HepG2 (cell line): ENCODE data around the gene SLC28A3. TPM values are rescaled to one million over a fixed set of nuclear protein-coding genes. Genes with fewer than 3 reads are reported as not detected.

ENCODE experiments used
- ATAC-seq: fragments of 200-7000 bp; cut with Tn5 transposase; 3 replicates; pipeline ENCODE4 v1.9.1; 2020; ENCODE audit warnings: mild to moderate bottlenecking, moderate library complexity
- BruUV-seq: library from RNA; stranded (reverse); fragments of 400-500 nt; replicated peaks from 2 replicates; lab custom pipeline; 2021; lab: Mats Ljungman, UMichigan
- CTCF ChIA-PET: fragments of 300-600 bp; formaldehyde crosslinking; extraction: SDS; loops from one replicate; lab custom pipeline; 2021; ENCODE audit warnings: low total read pairs, inconsistent platforms, low intra/inter-chr PET ratio; lab: Yijun Ruan, JAX
- POLR2A ChIA-PET: fragments of 350-600 bp; sonication (Branson Sonifier 250); formaldehyde crosslinking; loops from one replicate; lab custom pipeline; 2020; ENCODE audit warnings: antibody characterized with exemption, inconsistent platforms; lab: Yijun Ruan, JAX
- DNase-seq: peaks from one replicate; pipeline ENCODE4 v3.0.0-alpha.2; 2015; ENCODE audit warnings: low spot score
- FAIRE-seq: peaks from 3 replicates; lab custom pipeline; 2011; peaks lifted over from hg19 to GRCh38; lab: Jason Lieb, UNC
- H2AFZ ChIP-seq: one replicate; pipeline ENCODE4 v1.6.1; 2011; ENCODE audit warnings: low read length, inconsistent platforms
- H3K27ac ChIP-seq: fragments of 300-600 bp; 3 replicates; pipeline ENCODE4 v1.8.0; 2011; ENCODE audit warnings: mixed run types, mild to moderate bottlenecking, mixed read lengths, low read length, inconsistent platforms; ENCODE audit not compliant: insufficient read depth; ENCODE audit errors: extremely low read length
- H3K27me3 ChIP-seq, 2 experiments: fragments of 200-600 bp in 1 of 2; 2 replicates in 1 of 2; 3 replicates in 1 of 2; pipeline versions ENCODE4 v1.6.0 to v1.8.0; 2011; ENCODE audit warnings: low read length in 2 of 2, mild to moderate bottlenecking in 2 of 2, moderate library complexity in 2 of 2, inconsistent platforms in 1 of 2; ENCODE audit not compliant: insufficient read depth in 2 of 2, control insufficient read depth in 1 of 2
- H3K36me3 ChIP-seq, 2 experiments: fragments of 200-600 bp in 1 of 2; replicated peaks in 1 of 2; 2 replicates in 1 of 2; 3 replicates in 1 of 2; pipeline versions ENCODE4 v1.5.1 to v1.8.0; 2011; ENCODE audit warnings: low read length in 2 of 2, inconsistent platforms in 1 of 2; ENCODE audit not compliant: insufficient read depth in 2 of 2, control insufficient read depth in 1 of 2
- H3K4me1 ChIP-seq: 2 replicates; pipeline ENCODE4 v1.5.1; 2012; ENCODE audit warnings: low read length, inconsistent platforms; ENCODE audit not compliant: insufficient read depth
- H3K4me2 ChIP-seq: 2 replicates; pipeline ENCODE4 v1.6.0; 2011; ENCODE audit warnings: low read depth, low read length, inconsistent platforms
- H3K4me3 ChIP-seq, 3 experiments: fragments of 200-600 bp in 1 of 3; sonication (generic), shearing (Covaris generic) in 1 of 3; replicated peaks in 1 of 3; 2 replicates each; pipeline ENCODE4 v1.5.1; 2011 to 2016; ENCODE audit warnings: low read length in 3 of 3, inconsistent platforms in 2 of 3, low read depth in 2 of 3, mild to moderate bottlenecking in 2 of 3, control low read depth in 1 of 3, mixed read lengths in 1 of 3; ENCODE audit not compliant: insufficient read depth in 1 of 3
- H3K79me2 ChIP-seq: one replicate; pipeline ENCODE4 v1.6.1; 2011; ENCODE audit warnings: low read length, inconsistent platforms; ENCODE audit not compliant: insufficient read depth
- H3K9ac ChIP-seq: 2 replicates; pipeline ENCODE4 v1.6.0; 2011; ENCODE audit warnings: mild to moderate bottlenecking, low read depth, low read length, inconsistent platforms; ENCODE audit not compliant: insufficient read depth
- H3K9me3 ChIP-seq: 2 replicates; pipeline ENCODE4 v1.5.1; 2012; ENCODE audit warnings: mild to moderate bottlenecking, low read length
- H4K20me1 ChIP-seq: 2 replicates; pipeline ENCODE4 v1.6.0; 2011; ENCODE audit warnings: inconsistent platforms, mild to moderate bottlenecking, low read length, moderate library complexity; ENCODE audit not compliant: insufficient read depth
- GTF3A ChIP-seq: sonication (generic); formaldehyde crosslinking; conservative IDR thresholded peaks from 2 replicates; pipeline ENCODE4 v1.4.0; 2020; ENCODE audit warnings: mild to moderate bottlenecking, missing genetic modification reagents
- KDM3A ChIP-seq: IDR thresholded peaks from 2 replicates; pipeline ENCODE4 v1.6.1; 2018; ENCODE audit warnings: low read depth, missing compliant biosample characterization
- LCORL ChIP-seq, 2 experiments: fragments of 450-650 bp in 1 of 2; sonication (generic) in 1 of 2; formaldehyde crosslinking in 1 of 2; IDR thresholded peaks; 2 replicates each; pipeline versions ENCODE4 v1.5.0 to v1.6.1; 2017 to 2020; ENCODE audit warnings: antibody characterized with exemption in 1 of 2, missing genetic modification reagents in 1 of 2
- MEIS2 ChIP-seq: sonication (generic); formaldehyde crosslinking; IDR thresholded peaks from 2 replicates; pipeline ENCODE4 v1.9.0; 2021; ENCODE audit warnings: mild to moderate bottlenecking, missing genetic modification reagents
- NFIB ChIP-seq: sonication (generic); formaldehyde crosslinking; IDR thresholded peaks from 2 replicates; pipeline ENCODE4 v1.9.0; 2021; ENCODE audit warnings: missing genetic modification reagents, mild to moderate bottlenecking, borderline replicate concordance
- RBAK ChIP-seq: sonication (generic); formaldehyde crosslinking; IDR thresholded peaks from 2 replicates; pipeline ENCODE4 v1.5.1; 2020; ENCODE audit warnings: mild to moderate bottlenecking, missing genetic modification reagents
- SOX6 ChIP-seq, 2 experiments: fragments of 450-650 bp in 1 of 2; sonication (generic) in 1 of 2; formaldehyde crosslinking in 1 of 2; IDR thresholded peaks; 2 replicates each; pipeline versions ENCODE4 v1.4.0 to v1.6.1; 2017 to 2020; ENCODE audit warnings: antibody characterized with exemption in 1 of 2, mild to moderate bottlenecking in 1 of 2, missing genetic modification reagents in 1 of 2
- ZNF543 ChIP-seq: sonication (generic); formaldehyde crosslinking; IDR thresholded peaks from 2 replicates; pipeline ENCODE4 v1.4.0; 2020; ENCODE audit warnings: mild to moderate bottlenecking, missing genetic modification reagents
- ZNF605 ChIP-seq: sonication (generic); formaldehyde crosslinking; IDR thresholded peaks from 2 replicates; pipeline ENCODE4 v1.8.0; 2022; ENCODE audit warnings: mild to moderate bottlenecking, missing genetic modification reagents
- WGBS: methylation state at CpG from one replicate; pipeline ENCODE4 v1.1.6; 2017; ENCODE audit warnings: low lambda C conversion rate; 5-methylcytosine and 5-hydroxymethylcytosine counted together
- in situ Hi-C: cut with HindIII; loops from 2 replicates; pipeline ENCODE4 v1.10.0; 2017; ENCODE audit warnings: low pct_unique_long_range_greater_than_20kb; ENCODE audit not compliant: extremely low pct_ligation_motif_present
- intact Hi-C: fragments of 100-400 bp; cut with micrococcal nuclease; formaldehyde crosslinking; loops from one replicate; pipeline ENCODE4 v1.10.0; 2022; ENCODE audit not compliant: unreplicated experiment
- polyA plus RNA-seq, 8 experiments: library from polyadenylated mRNA; depleted of rRNA in 3 of 8; stranded (reverse) in 7 of 8; unstranded in 1 of 8; fragments of >200 nt; fragmentation: Illumina TruSeq in 4 of 8; extraction: Trizol in 4 of 8; gene quantifications; 2 replicates each; pipeline versions ENCODE4 v1.2.1 to v1.2.3, GENCODE V29; 2011 to 2016; ENCODE audit warnings: low read depth in 4 of 8, missing spikeins in 1 of 8, mixed read lengths in 1 of 8; ENCODE audit not compliant: insufficient read depth in 1 of 8
- total RNA-seq, 5 experiments: library from RNA; depleted of rRNA; stranded (reverse); fragments of >200 nt; fragmentation: Illumina TruSeq; extraction: Trizol; gene quantifications; 2 replicates each; pipeline ENCODE4 v1.2.3, GENCODE V29; 2016; ENCODE audit warnings: low read depth in 1 of 5
- TF ChIP-seq, protein P1 (sequence below): sonication (generic); formaldehyde crosslinking; IDR thresholded peaks from 2 replicates; pipeline ENCODE4 v1.4.0; 2020; ENCODE audit warnings: missing genetic modification reagents
- TF ChIP-seq, protein P2 (sequence below): sonication (generic); formaldehyde crosslinking; IDR thresholded peaks from 2 replicates; pipeline ENCODE4 v1.9.0; 2021; ENCODE audit warnings: mild to moderate bottlenecking, missing genetic modification reagents

Gene SLC28A3
- total and polyA plus RNA-seq, 2 of the 13 experiments (the other 11 are each of a cell fraction or from before 2014, with no cell fraction given) = not detected

DNA sequence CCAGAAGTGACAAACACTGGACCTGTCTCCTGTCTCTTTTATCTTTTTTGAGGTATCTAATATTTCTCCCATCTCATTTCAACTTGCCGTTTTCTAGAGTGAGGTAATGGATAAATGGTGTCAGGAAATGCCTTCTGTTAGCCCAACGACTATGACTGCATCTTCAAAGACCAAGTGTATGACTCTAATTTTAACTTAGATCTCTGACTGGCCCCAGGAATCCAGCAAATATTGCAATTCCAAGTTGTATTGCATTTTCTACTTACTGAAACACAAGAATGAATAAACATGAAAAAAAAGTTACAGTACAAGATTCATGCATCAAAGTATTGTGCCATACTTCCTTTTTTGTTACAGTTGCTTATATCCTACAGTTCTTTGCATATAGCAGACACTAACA, 26.3 kb downstream of the SLC28A3 start:
- WGBS = 4% methylated on average over 2 of the region's 2 CpGs
- CTCF ChIA-PET = interaction anchor here (1.7 kb wide), 1 partner anchor 377 kb away, joined by 10 read pairs; no protein-coding TSS in a partner anchor
- TF ChIP-seq ZNF605 (CRISPR knock-in tag) (no peak), KDM3A (CRISPR knock-in tag) (no peak), SOX6 (IDR thresholded peaks at IDR 0.05) (no peak), SOX6 (CRISPR knock-in tag; IDR thresholded peaks at IDR 0.05) (no peak), GTF3A (CRISPR knock-in tag) (no peak), MEIS2 (no peak), RBAK (CRISPR knock-in tag) (no peak), ZNF543 (CRISPR knock-in tag) (no peak), NFIB (CRISPR knock-in tag) (no peak), LCORL (IDR thresholded peaks at IDR 0.05) (no peak), LCORL (CRISPR knock-in tag; IDR thresholded peaks at IDR 0.05) (no peak)
- TF ChIP-seq, protein P1, sequence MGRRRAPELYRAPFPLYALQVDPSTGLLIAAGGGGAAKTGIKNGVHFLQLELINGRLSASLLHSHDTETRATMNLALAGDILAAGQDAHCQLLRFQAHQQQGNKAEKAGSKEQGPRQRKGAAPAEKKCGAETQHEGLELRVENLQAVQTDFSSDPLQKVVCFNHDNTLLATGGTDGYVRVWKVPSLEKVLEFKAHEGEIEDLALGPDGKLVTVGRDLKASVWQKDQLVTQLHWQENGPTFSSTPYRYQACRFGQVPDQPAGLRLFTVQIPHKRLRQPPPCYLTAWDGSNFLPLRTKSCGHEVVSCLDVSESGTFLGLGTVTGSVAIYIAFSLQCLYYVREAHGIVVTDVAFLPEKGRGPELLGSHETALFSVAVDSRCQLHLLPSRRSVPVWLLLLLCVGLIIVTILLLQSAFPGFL (CRISPR knock-in tag) = no peak
- TF ChIP-seq, protein P2, sequence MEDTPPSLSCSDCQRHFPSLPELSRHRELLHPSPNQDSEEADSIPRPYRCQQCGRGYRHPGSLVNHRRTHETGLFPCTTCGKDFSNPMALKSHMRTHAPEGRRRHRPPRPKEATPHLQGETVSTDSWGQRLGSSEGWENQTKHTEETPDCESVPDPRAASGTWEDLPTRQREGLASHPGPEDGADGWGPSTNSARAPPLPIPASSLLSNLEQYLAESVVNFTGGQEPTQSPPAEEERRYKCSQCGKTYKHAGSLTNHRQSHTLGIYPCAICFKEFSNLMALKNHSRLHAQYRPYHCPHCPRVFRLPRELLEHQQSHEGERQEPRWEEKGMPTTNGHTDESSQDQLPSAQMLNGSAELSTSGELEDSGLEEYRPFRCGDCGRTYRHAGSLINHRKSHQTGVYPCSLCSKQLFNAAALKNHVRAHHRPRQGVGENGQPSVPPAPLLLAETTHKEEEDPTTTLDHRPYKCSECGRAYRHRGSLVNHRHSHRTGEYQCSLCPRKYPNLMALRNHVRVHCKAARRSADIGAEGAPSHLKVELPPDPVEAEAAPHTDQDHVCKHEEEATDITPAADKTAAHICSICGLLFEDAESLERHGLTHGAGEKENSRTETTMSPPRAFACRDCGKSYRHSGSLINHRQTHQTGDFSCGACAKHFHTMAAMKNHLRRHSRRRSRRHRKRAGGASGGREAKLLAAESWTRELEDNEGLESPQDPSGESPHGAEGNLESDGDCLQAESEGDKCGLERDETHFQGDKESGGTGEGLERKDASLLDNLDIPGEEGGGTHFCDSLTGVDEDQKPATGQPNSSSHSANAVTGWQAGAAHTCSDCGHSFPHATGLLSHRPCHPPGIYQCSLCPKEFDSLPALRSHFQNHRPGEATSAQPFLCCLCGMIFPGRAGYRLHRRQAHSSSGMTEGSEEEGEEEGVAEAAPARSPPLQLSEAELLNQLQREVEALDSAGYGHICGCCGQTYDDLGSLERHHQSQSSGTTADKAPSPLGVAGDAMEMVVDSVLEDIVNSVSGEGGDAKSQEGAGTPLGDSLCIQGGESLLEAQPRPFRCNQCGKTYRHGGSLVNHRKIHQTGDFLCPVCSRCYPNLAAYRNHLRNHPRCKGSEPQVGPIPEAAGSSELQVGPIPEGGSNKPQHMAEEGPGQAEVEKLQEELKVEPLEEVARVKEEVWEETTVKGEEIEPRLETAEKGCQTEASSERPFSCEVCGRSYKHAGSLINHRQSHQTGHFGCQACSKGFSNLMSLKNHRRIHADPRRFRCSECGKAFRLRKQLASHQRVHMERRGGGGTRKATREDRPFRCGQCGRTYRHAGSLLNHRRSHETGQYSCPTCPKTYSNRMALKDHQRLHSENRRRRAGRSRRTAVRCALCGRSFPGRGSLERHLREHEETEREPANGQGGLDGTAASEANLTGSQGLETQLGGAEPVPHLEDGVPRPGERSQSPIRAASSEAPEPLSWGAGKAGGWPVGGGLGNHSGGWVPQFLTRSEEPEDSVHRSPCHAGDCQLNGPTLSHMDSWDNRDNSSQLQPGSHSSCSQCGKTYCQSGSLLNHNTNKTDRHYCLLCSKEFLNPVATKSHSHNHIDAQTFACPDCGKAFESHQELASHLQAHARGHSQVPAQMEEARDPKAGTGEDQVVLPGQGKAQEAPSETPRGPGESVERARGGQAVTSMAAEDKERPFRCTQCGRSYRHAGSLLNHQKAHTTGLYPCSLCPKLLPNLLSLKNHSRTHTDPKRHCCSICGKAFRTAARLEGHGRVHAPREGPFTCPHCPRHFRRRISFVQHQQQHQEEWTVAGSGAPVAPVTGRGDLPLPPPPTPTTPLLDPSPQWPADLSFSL = no peak
- TF ChIP-seq, all 625 proteins: peak for 0
- H3K79me2 ChIP-seq = no peaks in the 10 kb centered on the region
- H2AFZ ChIP-seq = no peak overlapping the region
- intact Hi-C loops (loop anchor here (10.0 kb wide), 1 partner anchor 480 kb away; no protein-coding TSS in a partner anchor), in situ Hi-C loops (no loop called here)
- H3K4me2 ChIP-seq = no peak overlapping the region
- H4K20me1 ChIP-seq = no peaks in the 10 kb centered on the region
- POLR2A ChIA-PET = no interaction called here
- ATAC-seq (no peak), FAIRE-seq (no peak), DNase-seq (no peak)
- H3K27ac ChIP-seq = no peak overlapping the region
- no peaks in the 10 kb centered on the region for H3K4me1 ChIP-seq
- H3K4me3 ChIP-seq = no peak overlapping the region
- no peak overlapping the region for H3K9ac ChIP-seq
- no peaks in the 10 kb centered on the region for H3K36me3 ChIP-seq
- BruUV-seq = no TSS peak
- peaks cover 0 to 4% of the 10 kb centered on the region in 2 experiments; a peak in 2 of 5 replicates for H3K27me3 ChIP-seq
- no peaks in the 10 kb centered on the region for H3K9me3 ChIP-seq
